Transverse colon (tissue), 4 donors: ENCODE results near the gene DAPP1.

ENCODE experiments used
- CTCF ChIP-seq, 5 experiments: fragments of 200-600 bp in 3 of 5; fragments of 450-650 bp in 2 of 5; sonication (generic) in 3 of 5; IDR thresholded peaks; 1 replicate in 2 of 5; 2 replicates in 3 of 5; pipeline ENCODE4 v1.5.1; 2016 to 2017; ENCODE audit warnings: antibody characterized with exemption in 5 of 5, inconsistent platforms in 3 of 5, mild to moderate bottlenecking in 2 of 5, moderate library complexity in 1 of 5
- EP300 ChIP-seq: sonication (generic); formaldehyde crosslinking; IDR thresholded peaks from one replicate; pipeline ENCODE4 v1.6.1; 2017; ENCODE audit warnings: antibody characterized with exemption, low read depth
- POLR2A ChIP-seq: fragments of 450-650 bp; IDR thresholded peaks from one replicate; pipeline ENCODE4 v1.6.1; 2016; ENCODE audit warnings: antibody characterized with exemption, mild to moderate bottlenecking, moderate library complexity
- POLR2AphosphoS5 ChIP-seq, 3 donors: sonication (generic); formaldehyde crosslinking; IDR thresholded peaks; one replicate each; pipeline ENCODE4 v1.6.1; 2016; ENCODE audit warnings: antibody characterized with exemption in 3 of 3

GRCh38 chr4:99857307-99857706, 40.7 kb downstream of the DAPP1 start:
- TF ChIP-seq POLR2AphosphoS5 (IDR thresholded peaks at IDR 0.05) (no peak), CTCF (IDR thresholded peaks at IDR 0.05) (no peak), POLR2A (no peak), EP300 (no peak)
